ENCODE data around the gene CDK3. TPM values are rescaled to one million over a fixed set of nuclear protein-coding genes. Genes with fewer than 3 reads are reported as not detected.
A peak's percentile ranks its signal among the peaks of the same experiment; 100 is the strongest.

The CDK3 gene
- total RNA-seq, 1 donor from 2014 or later = 1.8 TPM

DNA sequence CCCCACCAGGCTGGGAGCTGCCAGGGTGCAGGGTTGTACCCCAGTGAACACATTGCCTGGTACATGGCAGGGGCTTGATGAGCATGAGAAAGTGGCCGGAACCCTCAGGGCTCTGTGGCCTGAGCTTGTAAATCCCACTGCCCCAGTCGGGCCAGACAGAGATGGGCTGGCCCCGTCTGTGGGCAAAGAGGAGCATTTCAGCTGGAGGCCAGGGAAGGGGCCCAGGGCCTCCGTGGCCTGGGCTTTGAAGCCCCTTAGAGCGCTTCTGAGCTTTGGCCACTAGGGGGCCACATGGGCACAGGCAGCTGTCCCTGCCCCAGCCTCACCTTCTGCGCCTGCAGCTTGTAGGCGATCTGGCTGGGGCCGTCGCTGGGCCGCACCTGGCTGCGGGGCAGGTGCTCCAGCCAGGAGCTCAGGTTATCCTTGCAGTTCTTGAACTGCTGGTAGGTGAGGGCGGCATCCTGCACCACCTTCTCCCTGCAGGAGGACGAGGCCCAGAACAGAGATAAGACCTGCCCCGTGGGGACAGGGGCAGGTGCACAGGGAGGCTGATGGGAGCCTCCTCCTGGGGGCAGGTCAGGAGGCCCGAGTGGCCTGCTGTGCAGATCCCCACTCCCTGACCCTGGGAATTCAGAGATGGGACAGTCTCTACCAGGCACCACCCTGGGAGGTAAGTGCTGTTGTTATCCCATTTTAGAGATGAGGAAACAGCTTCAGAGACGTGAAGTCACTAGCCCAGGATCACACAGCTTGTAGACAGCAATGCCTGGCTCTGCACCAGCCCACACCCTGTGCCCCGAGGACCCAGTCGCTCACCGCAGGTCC is 13.7 kb downstream of the CDK3 start:
- intact Hi-C loops (cut with micrococcal nuclease) = no loop called here
- peak; percentile 48 for DNase-seq
- H3K27me3 ChIP-seq (ENCODE audit: low read depth) = peaks cover 17% of the 10 kb centered on the region
- no peaks in the 10 kb centered on the region for H3K36me3 ChIP-seq
- no peak overlapping the region for H3K27ac ChIP-seq (replicated peaks)
- peaks cover 6% of the 10 kb centered on the region for H3K4me1 ChIP-seq
- no peak overlapping the region for H3K4me3 ChIP-seq
- TF ChIP-seq, protein P1, sequence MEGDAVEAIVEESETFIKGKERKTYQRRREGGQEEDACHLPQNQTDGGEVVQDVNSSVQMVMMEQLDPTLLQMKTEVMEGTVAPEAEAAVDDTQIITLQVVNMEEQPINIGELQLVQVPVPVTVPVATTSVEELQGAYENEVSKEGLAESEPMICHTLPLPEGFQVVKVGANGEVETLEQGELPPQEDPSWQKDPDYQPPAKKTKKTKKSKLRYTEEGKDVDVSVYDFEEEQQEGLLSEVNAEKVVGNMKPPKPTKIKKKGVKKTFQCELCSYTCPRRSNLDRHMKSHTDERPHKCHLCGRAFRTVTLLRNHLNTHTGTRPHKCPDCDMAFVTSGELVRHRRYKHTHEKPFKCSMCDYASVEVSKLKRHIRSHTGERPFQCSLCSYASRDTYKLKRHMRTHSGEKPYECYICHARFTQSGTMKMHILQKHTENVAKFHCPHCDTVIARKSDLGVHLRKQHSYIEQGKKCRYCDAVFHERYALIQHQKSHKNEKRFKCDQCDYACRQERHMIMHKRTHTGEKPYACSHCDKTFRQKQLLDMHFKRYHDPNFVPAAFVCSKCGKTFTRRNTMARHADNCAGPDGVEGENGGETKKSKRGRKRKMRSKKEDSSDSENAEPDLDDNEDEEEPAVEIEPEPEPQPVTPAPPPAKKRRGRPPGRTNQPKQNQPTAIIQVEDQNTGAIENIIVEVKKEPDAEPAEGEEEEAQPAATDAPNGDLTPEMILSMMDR (IDR thresholded peaks at IDR 0.05; ENCODE audit: borderline replicate concordance) = peak; percentile 98
- no peaks in the 10 kb centered on the region for H3K9me3 ChIP-seq (replicated peaks)

DNA sequence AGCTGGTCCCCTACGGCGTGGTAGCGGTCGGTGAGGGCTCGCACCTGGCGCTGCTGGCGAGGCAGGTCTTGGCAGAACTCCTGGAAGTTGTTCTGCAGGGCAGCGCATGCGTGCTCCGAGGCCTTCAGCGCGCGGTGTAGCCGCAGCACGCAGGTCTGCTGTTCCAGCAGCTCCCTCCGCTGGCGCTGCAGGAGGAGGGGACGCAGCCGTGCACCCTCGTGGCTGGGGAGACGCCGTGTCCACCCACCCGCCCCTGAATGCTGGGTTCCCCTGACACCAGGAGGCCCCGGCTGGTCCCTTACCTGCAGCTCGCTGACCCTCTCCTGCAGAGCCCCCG is 14.2 kb downstream of the CDK3 start:
- no peaks in the 10 kb centered on the region for H3K9me3 ChIP-seq (replicated peaks)
- DNase-seq = no peak
- H3K27me3 ChIP-seq (ENCODE audit: low read depth) = peaks cover 17% of the 10 kb centered on the region
- peaks cover 6% of the 10 kb centered on the region for H3K4me1 ChIP-seq
- H3K27ac ChIP-seq (replicated peaks) = no peak overlapping the region
- TF ChIP-seq, protein P1 (IDR thresholded peaks at IDR 0.05; ENCODE audit: borderline replicate concordance) = no peak
- no peak overlapping the region for H3K4me3 ChIP-seq
- H3K36me3 ChIP-seq = no peaks in the 10 kb centered on the region
- intact Hi-C loops (cut with micrococcal nuclease) = no loop called here

DNA sequence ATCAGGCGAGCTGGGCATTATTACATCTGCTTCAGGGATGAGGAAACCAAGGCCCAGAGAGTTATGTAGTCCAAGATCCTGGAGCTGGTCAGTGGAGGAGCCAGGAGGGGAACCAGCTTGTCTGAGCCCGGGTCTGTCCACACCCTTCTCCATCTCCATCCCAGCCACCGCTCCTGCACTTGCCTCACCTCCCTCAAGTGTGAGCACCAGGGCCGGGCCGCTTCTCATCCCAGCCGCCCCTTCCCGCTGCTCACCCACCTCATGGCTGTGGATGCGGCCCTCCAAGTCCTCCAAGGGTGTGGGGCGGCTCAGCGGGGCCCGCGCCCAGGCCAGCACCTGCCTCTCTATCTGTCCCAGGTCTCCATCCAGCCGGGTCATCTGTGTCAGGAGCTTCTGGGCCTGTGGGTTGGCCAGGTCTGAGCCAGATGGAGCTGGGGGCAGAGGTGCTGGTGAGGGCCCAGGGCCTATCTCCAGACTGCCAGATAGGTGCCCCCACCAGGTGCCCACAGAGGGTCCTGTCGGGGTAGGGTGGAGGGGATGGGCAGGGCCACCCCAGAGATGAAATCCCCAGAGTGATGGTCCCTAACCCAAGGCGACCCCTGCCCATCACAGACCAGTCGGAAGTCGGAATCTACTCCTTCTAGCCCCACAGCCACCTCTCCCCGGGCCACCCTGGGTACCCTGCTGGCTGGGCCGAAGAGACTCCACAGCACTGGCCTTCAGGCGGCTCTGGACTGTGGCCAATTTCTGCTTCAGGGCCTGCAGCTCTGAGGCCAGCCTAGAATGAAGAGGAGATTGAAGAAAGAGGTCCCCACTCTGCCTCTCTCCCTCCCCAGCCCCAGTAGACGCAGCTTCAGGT is 17.1 kb downstream of the CDK3 start:
- H3K36me3 ChIP-seq = no peaks in the 10 kb centered on the region
- H3K4me3 ChIP-seq = no peak overlapping the region
- H3K4me1 ChIP-seq = peaks cover 6% of the 10 kb centered on the region
- H3K27ac ChIP-seq (replicated peaks) = no peak overlapping the region
- peaks cover 38% of the 10 kb centered on the region for H3K27me3 ChIP-seq (ENCODE audit: low read depth)
- no peak for DNase-seq
- H3K9me3 ChIP-seq (replicated peaks) = no peaks in the 10 kb centered on the region
- TF ChIP-seq, protein P1 (IDR thresholded peaks at IDR 0.05; ENCODE audit: borderline replicate concordance) = no peak
- intact Hi-C loops (cut with micrococcal nuclease) = no loop called here

DNA sequence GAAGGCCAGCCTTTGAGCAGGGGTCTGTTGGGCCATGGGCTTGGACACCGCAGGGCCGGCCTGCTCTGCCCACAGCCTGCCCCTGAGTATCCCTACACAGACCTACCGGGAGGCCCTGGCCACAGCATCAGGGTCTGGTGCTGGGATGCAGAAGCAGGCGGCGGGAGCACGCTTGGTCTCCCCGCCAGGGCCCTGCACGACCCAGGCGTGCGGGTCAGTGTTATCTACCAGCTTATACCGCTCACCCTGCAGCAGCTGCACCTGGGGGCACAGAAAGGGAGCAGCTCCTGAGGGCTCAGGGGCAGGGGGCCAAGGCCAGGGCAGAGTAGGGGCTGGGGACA is 17.7 kb downstream of the CDK3 start:
- H3K36me3 ChIP-seq = no peaks in the 10 kb centered on the region
- intact Hi-C loops (cut with micrococcal nuclease) = no loop called here
- H3K27me3 ChIP-seq (ENCODE audit: low read depth) = peaks cover 38% of the 10 kb centered on the region
- DNase-seq = no peak
- H3K4me3 ChIP-seq = no peak overlapping the region
- H3K9me3 ChIP-seq (replicated peaks) = no peaks in the 10 kb centered on the region
- H3K27ac ChIP-seq (replicated peaks) = no peak overlapping the region
- H3K4me1 ChIP-seq = peaks cover 6% of the 10 kb centered on the region
- TF ChIP-seq, protein P1 (IDR thresholded peaks at IDR 0.05; ENCODE audit: borderline replicate concordance) = no peak

DNA sequence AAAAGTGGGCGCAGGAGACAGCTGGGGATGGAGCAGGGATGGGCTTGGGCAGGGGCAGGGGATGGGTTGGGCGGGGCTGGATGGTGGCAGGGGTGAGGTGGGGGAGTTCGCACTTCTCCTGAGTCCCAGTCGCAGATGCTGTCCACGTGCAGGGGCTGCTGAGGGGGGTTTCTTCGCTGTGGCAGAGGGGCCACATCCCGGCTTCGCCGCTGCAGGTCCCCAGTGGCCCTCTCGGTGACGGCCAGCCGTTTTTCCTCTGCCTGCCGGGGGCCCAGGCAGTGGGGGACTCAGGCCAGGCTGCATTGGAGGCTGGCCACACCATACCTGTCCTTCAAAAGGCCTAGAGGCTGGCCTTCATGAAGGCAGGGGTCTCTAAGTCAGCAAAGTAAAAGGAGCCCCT is 18.1 kb downstream of the CDK3 start:
- H3K4me1 ChIP-seq = peaks cover 6% of the 10 kb centered on the region
- intact Hi-C loops (cut with micrococcal nuclease) = no loop called here
- no peaks in the 10 kb centered on the region for H3K36me3 ChIP-seq
- no peak for DNase-seq
- H3K9me3 ChIP-seq (replicated peaks) = no peaks in the 10 kb centered on the region
- H3K4me3 ChIP-seq = no peak overlapping the region
- H3K27me3 ChIP-seq (ENCODE audit: low read depth) = peaks cover 38% of the 10 kb centered on the region
- H3K27ac ChIP-seq (replicated peaks) = no peak overlapping the region
- TF ChIP-seq, protein P1 (IDR thresholded peaks at IDR 0.05; ENCODE audit: borderline replicate concordance) = no peak

Data from left ventricle myocardium inferior (tissue), 1 donor.